TTC549 (cell line): ENCODE results near the gene ZAP70.

ENCODE experiments used
- FAIRE-seq: peaks from 2 replicates; lab custom pipeline; 2012; peaks lifted over from hg19 to GRCh38; lab: Jason Lieb, UNC

Gene ZAP70

GRCh38 chr2:97717613-97717995 lies 4.2 kb downstream of the ZAP70 start:
- no peak for FAIRE-seq

- no peak for FAIRE-seq
These were observed 4.9 kb downstream of the ZAP70 start for GRCh38 chr2:97718051-97718882.

- FAIRE-seq: no peak
These were observed 5.6 kb downstream of the ZAP70 start for GRCh38 chr2:97718942-97719341.

GRCh38 chr2:97719362-97720155 lies 6.2 kb downstream of the ZAP70 start:
- no peak for FAIRE-seq

- FAIRE-seq: no peak
These were observed 7.4 kb downstream of the ZAP70 start for GRCh38 chr2:97720746-97721145.

- no peak for FAIRE-seq
These were observed 8.9 kb downstream of the ZAP70 start for GRCh38 chr2:97722227-97722626.

- FAIRE-seq: no peak
These were observed 10.0 kb downstream of the ZAP70 start for GRCh38 chr2:97723156-97724072.

- no peak for FAIRE-seq
These were observed 10.7 kb downstream of the ZAP70 start for GRCh38 chr2:97724073-97724410.

GRCh38 chr2:97724501-97724900 lies 11.1 kb downstream of the ZAP70 start:
- no peak for FAIRE-seq

- FAIRE-seq: no peak
These were observed 11.7 kb downstream of the ZAP70 start for GRCh38 chr2:97724946-97725688.

- FAIRE-seq: no peak
These were observed 13.1 kb downstream of the ZAP70 start for GRCh38 chr2:97726261-97727064.

GRCh38 chr2:97727296-97727695 lies 13.9 kb downstream of the ZAP70 start:
- FAIRE-seq: no peak

- FAIRE-seq: no peak
These were observed 14.8 kb downstream of the ZAP70 start for GRCh38 chr2:97728091-97728731.

GRCh38 chr2:97730245-97730644 lies 16.9 kb downstream of the ZAP70 start:
- FAIRE-seq: no peak

GRCh38 chr2:97731274-97732020 lies 18.1 kb downstream of the ZAP70 start:
- no peak for FAIRE-seq

GRCh38 chr2:97732436-97733340 lies 19.3 kb downstream of the ZAP70 start:
- no peak for FAIRE-seq

GRCh38 chr2:97733341-97734035 lies 20.1 kb downstream of the ZAP70 start:
- FAIRE-seq: no peak
